Measurements from ENCODE around the gene KIAA2012.
A peak's percentile ranks its signal among the peaks of the same experiment; 100 is the strongest.

The KIAA2012 gene

DNA sequence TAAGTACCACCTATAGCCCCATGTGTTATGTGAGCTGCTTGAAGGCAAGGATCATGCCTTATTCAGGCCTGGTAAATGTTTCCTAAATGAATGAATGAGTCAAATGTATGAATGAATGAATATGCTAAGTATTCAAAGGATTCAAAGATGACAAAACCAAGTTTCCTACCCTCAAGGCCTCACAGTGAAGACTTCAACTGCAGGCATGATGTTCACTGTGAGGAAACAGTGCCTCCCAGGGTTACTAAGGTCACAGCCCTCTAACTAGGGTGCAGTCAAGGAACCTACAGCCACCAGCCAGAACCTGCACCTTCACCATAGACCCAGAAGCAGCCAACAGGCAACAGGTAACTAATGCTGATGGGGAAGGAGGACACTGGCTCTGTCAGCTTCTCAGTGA lies 96.1 kb downstream of the KIAA2012 start:
- H3K27me3 ChIP-seq = no peaks in the 10 kb centered on the region
- no peak for TF ChIP-seq CTCF (IDR thresholded peaks at IDR 0.05; ENCODE audit: low read depth, low read length)
- no peak for DNase-seq
- no peaks in the 10 kb centered on the region for H3K9me3 ChIP-seq
- no peaks in the 10 kb centered on the region for H3K4me1 ChIP-seq
- no peaks in the 10 kb centered on the region for H3K36me3 ChIP-seq
- H3K4me3 ChIP-seq (ENCODE audit: low read depth, low read length) = no peak overlapping the region

DNA sequence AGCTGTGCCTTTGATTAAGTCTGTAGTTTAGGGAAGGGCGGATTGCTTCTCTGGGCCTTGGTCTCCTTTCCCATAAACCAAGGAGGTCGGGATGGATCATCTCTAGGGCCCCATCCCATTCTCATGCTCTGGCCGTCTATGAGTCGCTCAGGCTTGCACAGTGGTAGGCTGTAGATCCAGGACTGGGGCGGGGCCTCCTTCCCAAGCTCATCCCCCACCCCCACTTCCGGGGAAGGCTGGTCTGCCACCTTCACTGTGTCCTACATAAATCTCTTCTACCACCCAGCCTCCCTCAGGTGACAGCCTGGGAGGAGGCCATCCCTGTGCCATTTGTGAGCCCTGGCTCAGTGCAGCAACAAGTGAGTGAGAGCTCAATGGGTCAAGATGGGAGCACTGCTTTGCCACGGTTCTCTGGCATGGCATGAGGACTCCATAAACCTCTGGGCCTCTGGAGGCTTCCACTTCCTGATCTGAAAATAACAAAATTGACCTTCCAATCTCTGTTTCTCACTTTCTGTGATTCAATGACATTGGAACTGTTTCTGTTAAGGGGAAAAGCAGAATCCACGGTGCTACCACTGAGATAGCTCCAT lies 96.9 kb downstream of the KIAA2012 start:
- Histone ChIP-seq H3K36me3 (no peaks in the 10 kb centered on the region), H3K9me3 (no peaks in the 10 kb centered on the region), H3K27me3 (no peaks in the 10 kb centered on the region), H3K4me1 (no peaks in the 10 kb centered on the region), H3K4me3 (ENCODE audit: low read depth, low read length) (no peak overlapping the region)
- no peak for TF ChIP-seq CTCF (IDR thresholded peaks at IDR 0.05; ENCODE audit: low read depth, low read length)
- no peak for DNase-seq

DNA sequence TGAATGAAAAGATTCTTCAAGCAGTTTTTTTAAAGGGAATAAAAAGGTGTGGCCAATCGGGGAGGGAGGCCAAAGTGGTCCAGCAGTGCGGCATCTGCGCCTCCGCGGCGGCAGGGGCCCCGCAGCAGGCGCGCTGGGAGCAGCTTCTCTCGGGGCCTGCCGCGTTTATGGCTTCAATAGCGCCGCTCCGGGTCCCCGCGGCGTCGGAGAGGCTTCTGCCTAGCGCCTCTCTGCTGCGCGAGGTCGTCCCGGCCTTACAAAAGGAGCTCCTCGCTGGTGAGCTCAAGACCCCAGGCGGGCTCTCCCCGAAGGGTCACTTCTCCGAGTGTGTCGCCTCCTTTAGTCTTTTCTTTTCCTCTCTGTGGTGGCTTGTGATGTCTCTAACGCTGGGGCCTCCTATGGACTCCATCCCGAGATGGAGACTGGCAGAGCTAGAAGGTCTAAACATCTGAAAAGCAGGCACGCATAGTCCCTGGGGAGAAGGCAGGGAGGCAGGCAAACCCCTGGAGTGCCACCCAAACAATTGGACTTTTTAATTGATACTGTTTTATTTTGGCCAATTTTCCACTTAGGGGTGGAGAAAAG lies 98.3 kb downstream of the KIAA2012 start:
- no peaks in the 10 kb centered on the region for H3K4me1 ChIP-seq
- no peaks in the 10 kb centered on the region for H3K9me3 ChIP-seq
- H3K27me3 ChIP-seq = no peaks in the 10 kb centered on the region
- TF ChIP-seq CTCF (IDR thresholded peaks at IDR 0.05; ENCODE audit: low read depth, low read length) = no peak
- H3K36me3 ChIP-seq = no peaks in the 10 kb centered on the region
- DNase-seq = no peak
- no peak overlapping the region for H3K4me3 ChIP-seq (ENCODE audit: low read depth, low read length)

GRCh38 chr2:202172439-202173211 lies 99.6 kb downstream of the KIAA2012 start:
- no peak for TF ChIP-seq CTCF (IDR thresholded peaks at IDR 0.05; ENCODE audit: low read depth, low read length)
- Histone ChIP-seq H3K4me3 (ENCODE audit: low read depth, low read length) (no peak overlapping the region), H3K4me1 (no peaks in the 10 kb centered on the region), H3K9me3 (no peaks in the 10 kb centered on the region), H3K27me3 (no peaks in the 10 kb centered on the region), H3K36me3 (no peaks in the 10 kb centered on the region)
- DNase-seq = no peak

GRCh38 chr2:202178346-202178958 lies 105.4 kb downstream of the KIAA2012 start:
- H3K9me3 ChIP-seq = no peaks in the 10 kb centered on the region
- peak; percentile 96 for TF ChIP-seq CTCF (IDR thresholded peaks at IDR 0.05; ENCODE audit: low read depth, low read length)
- no peak overlapping the region for H3K4me3 ChIP-seq (ENCODE audit: low read depth, low read length)
- H3K36me3 ChIP-seq = no peaks in the 10 kb centered on the region
- DNase-seq = peak; percentile 61
- no peaks in the 10 kb centered on the region for H3K27me3 ChIP-seq
- no peaks in the 10 kb centered on the region; the same call in 1 of the 2 replicates for H3K4me1 ChIP-seq
